DND-41 (cell line): ENCODE measurements around the gene HACD3.

Experiments used
- ATAC-seq: fragments of 200-7000 bp; cut with Tn5 transposase; 3 replicates; pipeline ENCODE4 v1.9.1; 2021; ENCODE audit warnings: low read depth; ENCODE audit not compliant: insufficient read depth
- DNase-seq: peaks from one replicate; pipeline ENCODE4 v3.0.0-alpha.2; 2020
- H2AFZ ChIP-seq: 2 replicates; pipeline ENCODE4 v1.6.0; 2012; ENCODE audit warnings: low read depth, low read length
- H3K27ac ChIP-seq: 2 replicates; pipeline ENCODE4 v1.5.1; 2012; ENCODE audit warnings: low read length, inconsistent platforms
- H3K27me3 ChIP-seq: fragments of 200-600 bp; sonication (generic); 2 replicates; pipeline ENCODE4 v1.6.0; 2012; ENCODE audit warnings: low read length, mild to moderate bottlenecking, inconsistent platforms; ENCODE audit not compliant: insufficient read depth, poor library complexity
- H3K36me3 ChIP-seq: 2 replicates; pipeline ENCODE4 v1.5.1; 2012; ENCODE audit warnings: low read length, inconsistent platforms; ENCODE audit not compliant: insufficient read depth
- H3K4me1 ChIP-seq: 2 replicates; pipeline ENCODE4 v1.5.1; 2012; ENCODE audit warnings: mild to moderate bottlenecking, low read length; ENCODE audit not compliant: insufficient read depth
- H3K4me2 ChIP-seq: 2 replicates; pipeline ENCODE4 v1.6.0; 2012; ENCODE audit warnings: mild to moderate bottlenecking, moderate library complexity, low read length, inconsistent platforms; ENCODE audit not compliant: insufficient read depth
- H3K4me3 ChIP-seq, 2 experiments: fragments of 200-600 bp in 1 of 2; shearing (Covaris generic) in 1 of 2; 2 replicates each; pipeline ENCODE4 v1.5.1; 2012 to 2016; ENCODE audit warnings: inconsistent platforms in 2 of 2, low read length in 2 of 2, mild to moderate bottlenecking in 2 of 2, low read depth in 1 of 2, moderate library complexity in 1 of 2
- H3K79me2 ChIP-seq: 2 replicates; pipeline ENCODE4 v1.6.0; 2012; ENCODE audit warnings: low read length, inconsistent platforms; ENCODE audit not compliant: insufficient read depth
- H3K9ac ChIP-seq: 2 replicates; pipeline ENCODE4 v1.6.0; 2012; ENCODE audit warnings: low read depth, mild to moderate bottlenecking, inconsistent platforms, low read length, moderate library complexity
- H3K9me3 ChIP-seq: 2 replicates; pipeline ENCODE4 v1.5.1; 2012; ENCODE audit warnings: low read length, moderate library complexity, mild to moderate bottlenecking, inconsistent platforms; ENCODE audit not compliant: insufficient read depth, severe bottlenecking
- H4K20me1 ChIP-seq: 2 replicates; pipeline ENCODE4 v1.6.0; 2012; ENCODE audit warnings: low read length; ENCODE audit not compliant: insufficient read depth
- EZH2 ChIP-seq: IDR thresholded peaks from 3 replicates; pipeline ENCODE4 v1.6.1; 2012; ENCODE audit warnings: borderline replicate concordance, low read depth, mild to moderate bottlenecking, moderate library complexity, low read length, inconsistent platforms; ENCODE audit not compliant: severe bottlenecking
- TF ChIP-seq, protein P1 (sequence below): IDR thresholded peaks from 2 replicates; pipeline ENCODE4 v1.5.1; 2012; ENCODE audit warnings: borderline replicate concordance, low read length, moderate library complexity, mild to moderate bottlenecking; ENCODE audit not compliant: poor library complexity, severe bottlenecking; ENCODE audit errors: extremely low read depth

Gene HACD3

DNA sequence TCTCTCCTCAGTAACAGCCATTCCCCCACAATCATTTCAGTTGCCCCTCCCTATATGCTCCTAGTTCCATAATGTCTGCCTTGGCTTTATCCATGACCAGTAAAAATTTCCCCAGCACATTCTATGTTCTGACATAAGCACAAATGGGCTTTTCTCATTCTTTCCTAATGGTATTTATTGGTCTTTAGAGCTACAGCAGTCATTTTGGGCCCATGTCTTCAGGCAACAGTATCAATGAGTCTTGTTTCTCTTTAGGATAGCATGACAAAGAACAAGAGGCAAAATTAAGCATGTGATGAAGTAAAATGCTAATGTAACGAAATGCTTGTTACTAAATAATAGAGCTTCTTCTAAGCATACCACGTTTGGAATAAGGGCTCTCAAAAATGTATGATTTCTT is 20.9 kb upstream of the HACD3 start:
- TF ChIP-seq, protein P1, sequence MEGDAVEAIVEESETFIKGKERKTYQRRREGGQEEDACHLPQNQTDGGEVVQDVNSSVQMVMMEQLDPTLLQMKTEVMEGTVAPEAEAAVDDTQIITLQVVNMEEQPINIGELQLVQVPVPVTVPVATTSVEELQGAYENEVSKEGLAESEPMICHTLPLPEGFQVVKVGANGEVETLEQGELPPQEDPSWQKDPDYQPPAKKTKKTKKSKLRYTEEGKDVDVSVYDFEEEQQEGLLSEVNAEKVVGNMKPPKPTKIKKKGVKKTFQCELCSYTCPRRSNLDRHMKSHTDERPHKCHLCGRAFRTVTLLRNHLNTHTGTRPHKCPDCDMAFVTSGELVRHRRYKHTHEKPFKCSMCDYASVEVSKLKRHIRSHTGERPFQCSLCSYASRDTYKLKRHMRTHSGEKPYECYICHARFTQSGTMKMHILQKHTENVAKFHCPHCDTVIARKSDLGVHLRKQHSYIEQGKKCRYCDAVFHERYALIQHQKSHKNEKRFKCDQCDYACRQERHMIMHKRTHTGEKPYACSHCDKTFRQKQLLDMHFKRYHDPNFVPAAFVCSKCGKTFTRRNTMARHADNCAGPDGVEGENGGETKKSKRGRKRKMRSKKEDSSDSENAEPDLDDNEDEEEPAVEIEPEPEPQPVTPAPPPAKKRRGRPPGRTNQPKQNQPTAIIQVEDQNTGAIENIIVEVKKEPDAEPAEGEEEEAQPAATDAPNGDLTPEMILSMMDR = no peak
- TF ChIP-seq EZH2 = no peak
- peaks cover 59% of the 10 kb centered on the region for H3K36me3 ChIP-seq
- no peak for DNase-seq
- peaks cover 40% of the 10 kb centered on the region for H3K79me2 ChIP-seq
- no peak overlapping the region for H3K4me3 ChIP-seq
- H3K27me3 ChIP-seq = no peaks in the 10 kb centered on the region
- H3K9me3 ChIP-seq = no peaks in the 10 kb centered on the region
- H2AFZ ChIP-seq = no peak overlapping the region
- no peak overlapping the region for H3K27ac ChIP-seq
- ATAC-seq = no peak
- peaks cover 3% of the 10 kb centered on the region; the same call in 1 of the 2 replicates for H4K20me1 ChIP-seq
- H3K4me1 ChIP-seq = no peaks in the 10 kb centered on the region
- H3K4me2 ChIP-seq = no peak overlapping the region
- H3K9ac ChIP-seq = no peak overlapping the region

DNA sequence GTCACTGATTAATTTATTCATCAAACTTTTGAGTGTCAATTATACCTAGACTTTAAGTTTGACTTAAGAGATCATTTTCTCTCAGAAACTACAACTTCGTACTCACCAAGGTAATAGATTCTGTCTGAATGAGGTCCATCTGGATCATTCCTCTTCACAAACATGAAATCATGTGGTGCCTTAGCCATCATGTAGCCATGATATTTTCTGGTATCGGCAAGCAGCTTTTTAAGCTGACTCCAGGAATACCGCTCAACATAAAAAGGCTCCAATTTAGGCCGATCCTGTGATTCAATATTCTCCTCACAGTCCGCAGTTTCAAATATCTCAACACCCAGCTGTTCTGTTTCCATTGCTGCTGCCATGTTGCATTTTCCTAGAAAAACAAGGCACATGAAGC is 18.1 kb upstream of the HACD3 start:
- DNase-seq = no peak
- Histone ChIP-seq H2AFZ (no peak overlapping the region), H3K9me3 (no peaks in the 10 kb centered on the region), H3K27me3 (no peaks in the 10 kb centered on the region), H3K4me2 (no peak overlapping the region; the same call in 1 of the 2 replicates), H3K4me3 (no peak overlapping the region), H3K36me3 (peaks cover 61% of the 10 kb centered on the region), H4K20me1 (peaks cover 20% of the 10 kb centered on the region), H3K9ac (no peak overlapping the region), H3K4me1 (peaks cover 20% of the 10 kb centered on the region), H3K27ac (no peak overlapping the region), H3K79me2 (peaks cover 66% of the 10 kb centered on the region)
- TF ChIP-seq EZH2 = no peak
- TF ChIP-seq, protein P1 = no peak
- ATAC-seq = no peak

DNA sequence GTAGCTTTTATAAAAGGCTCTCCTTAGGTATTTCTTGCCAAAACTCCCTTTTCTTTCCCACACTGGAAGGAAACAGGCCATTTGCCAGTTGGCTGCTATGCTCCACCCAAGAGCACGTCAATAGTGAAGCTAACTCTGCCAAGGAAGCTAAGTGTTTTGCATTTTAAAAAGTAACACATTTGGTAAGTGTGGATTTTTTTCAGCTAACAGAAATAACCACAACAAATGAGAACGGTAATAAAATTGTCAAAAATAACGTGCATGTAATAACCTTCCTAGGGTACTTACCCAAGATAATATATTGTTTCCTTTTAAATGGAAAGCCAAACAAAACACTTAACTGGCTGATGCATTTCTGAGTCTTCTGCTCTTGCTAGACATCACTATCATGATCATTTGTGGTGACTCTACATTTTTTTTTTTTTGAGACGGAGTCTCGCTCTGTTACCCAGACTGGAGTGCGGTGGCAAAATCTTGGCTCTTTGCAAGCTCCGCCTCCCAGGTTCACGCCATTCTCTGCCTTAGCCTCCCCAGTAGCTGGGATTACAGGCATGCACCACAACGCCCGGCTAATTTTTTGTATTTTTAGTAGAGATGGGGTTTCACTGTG is 17.4 kb upstream of the HACD3 start:
- Histone ChIP-seq H3K27ac (no peak overlapping the region), H3K4me2 (no peak overlapping the region; the same call in 1 of the 2 replicates), H3K79me2 (peaks cover 67% of the 10 kb centered on the region), H3K9ac (no peak overlapping the region), H3K27me3 (no peaks in the 10 kb centered on the region), H3K4me1 (peaks cover 23% of the 10 kb centered on the region), H3K36me3 (peaks cover 61% of the 10 kb centered on the region), H3K4me3 (no peak overlapping the region), H3K9me3 (no peaks in the 10 kb centered on the region), H4K20me1 (peaks cover 23% of the 10 kb centered on the region), H2AFZ (no peak overlapping the region)
- DNase-seq = no peak
- no peak for TF ChIP-seq EZH2
- TF ChIP-seq, protein P1 = no peak
- no peak for ATAC-seq
